Measurements from ENCODE around the gene DLX6. TPM values are rescaled to one million over a fixed set of nuclear protein-coding genes. Genes with fewer than 3 reads are reported as not detected.

The DLX6 gene
- total RNA-seq, 3 donors from 2014 or later: 0.32 TPM; not detected in 2

GRCh38 chr7:96996958-96997511, 8.3 kb upstream of the DLX6 start:
- Histone ChIP-seq H3K4me1 (ENCODE audit: low read depth) (no peaks in the 10 kb centered on the region), H3K4me3 (no peak overlapping the region), H3K36me3 (ENCODE audit: low read depth) (no peaks in the 10 kb centered on the region), H3K9me3 (no peaks in the 10 kb centered on the region)
- intact Hi-C loops (cut with DNase I, micrococcal nuclease): no loop called here
- ATAC-seq (no peak), DNase-seq (no peak)
- no peak for TF ChIP-seq CTCF (IDR thresholded peaks at IDR 0.05)

- intact Hi-C loops (cut with DNase I, micrococcal nuclease): no loop called here
- no peak for TF ChIP-seq CTCF (IDR thresholded peaks at IDR 0.05)
- Histone ChIP-seq H3K36me3 (ENCODE audit: low read depth) (no peaks in the 10 kb centered on the region), H3K4me3 (no peak overlapping the region), H3K4me1 (ENCODE audit: low read depth) (no peaks in the 10 kb centered on the region), H3K9me3 (no peaks in the 10 kb centered on the region)
- DNase-seq (no peak), ATAC-seq (no peak)
These were observed 7.8 kb upstream of the DLX6 start for GRCh38 chr7:96997512-96998032.

- no peaks in the 10 kb centered on the region for H3K36me3 ChIP-seq (ENCODE audit: low read depth)
- no peaks in the 10 kb centered on the region for H3K4me1 ChIP-seq (ENCODE audit: low read depth)
- intact Hi-C loops (cut with DNase I, micrococcal nuclease): no loop called here
- DNase-seq (no peak), ATAC-seq (no peak)
- TF ChIP-seq CTCF (IDR thresholded peaks at IDR 0.05): no peak
- no peak overlapping the region for H3K4me3 ChIP-seq
- no peaks in the 10 kb centered on the region for H3K9me3 ChIP-seq
These were observed 7.0 kb upstream of the DLX6 start for GRCh38 chr7:96998333-96998732.

- no peak for TF ChIP-seq CTCF (IDR thresholded peaks at IDR 0.05)
- no peaks in the 10 kb centered on the region for H3K4me1 ChIP-seq (ENCODE audit: low read depth)
- H3K9me3 ChIP-seq: no peaks in the 10 kb centered on the region
- intact Hi-C loops (cut with DNase I, micrococcal nuclease): no loop called here
- ATAC-seq: no peak
- no peak overlapping the region for H3K4me3 ChIP-seq
- no peaks in the 10 kb centered on the region for H3K36me3 ChIP-seq (ENCODE audit: low read depth)
- no peak for DNase-seq
These were observed 6.6 kb upstream of the DLX6 start for GRCh38 chr7:96998744-96999143.

- intact Hi-C loops (cut with DNase I, micrococcal nuclease): no loop called here
- Histone ChIP-seq H3K4me1 (ENCODE audit: low read depth) (peaks cover 9% of the 10 kb centered on the region), H3K4me3 (no peak overlapping the region), H3K9me3 (no peaks in the 10 kb centered on the region), H3K36me3 (ENCODE audit: low read depth) (no peaks in the 10 kb centered on the region)
- ATAC-seq (no peak), DNase-seq (no peak)
- TF ChIP-seq CTCF (IDR thresholded peaks at IDR 0.05): no peak
These were observed 4.1 kb upstream of the DLX6 start for GRCh38 chr7:97001221-97001620.
